IMR-90 (cell line): ENCODE measurements around the gene RPL18. TPM values are rescaled to one million over a fixed set of nuclear protein-coding genes. Genes with fewer than 3 reads are reported as not detected.
A peak's percentile ranks its signal among the peaks of the same experiment; 100 is the strongest.

Experiments used
- ATAC-seq: fragments of 200-7000 bp; cut with Tn5 transposase; 2 replicates; pipeline ENCODE4 v1.9.1; 2020; ENCODE audit warnings: low read depth, mild to moderate bottlenecking, moderate library complexity
- BruUV-seq: library from RNA; stranded (reverse); fragments of 400-500 nt; replicated peaks from 2 replicates; lab custom pipeline; 2021; lab: Mats Ljungman, UMichigan
- CTCF ChIA-PET: fragments of 300-600 bp; formaldehyde crosslinking; extraction: SDS; loops from one replicate; lab custom pipeline; 2021; ENCODE audit warnings: antibody characterized with exemption; lab: Yijun Ruan, JAX
- POLR2A ChIA-PET: fragments of 300-600 bp; sonication (Branson Sonifier 250); formaldehyde crosslinking; loops from one replicate; lab custom pipeline; 2022; ENCODE audit warnings: antibody characterized with exemption; ENCODE audit not compliant: unreplicated experiment; lab: Charles Lee
- DNase-seq: peaks from one replicate; pipeline ENCODE4 v3.0.0; 2013
- H2AFZ ChIP-seq: replicated peaks from 2 replicates; pipeline ENCODE3; 2013; ENCODE audit warnings: low read length, mild to moderate bottlenecking; ENCODE audit not compliant: poor library complexity
- H2AK5ac ChIP-seq: 2 replicates; pipeline ENCODE4 v1.6.1; 2013; ENCODE audit warnings: low read depth, low read length, inconsistent platforms
- H2AK9ac ChIP-seq: replicated peaks from 2 replicates; pipeline ENCODE3; 2013; ENCODE audit warnings: mild to moderate bottlenecking, low read depth, low read length, moderate library complexity; ENCODE audit not compliant: poor library complexity
- H2BK120ac ChIP-seq: 2 replicates; pipeline ENCODE4 v1.6.1; 2013; ENCODE audit warnings: low read depth, low read length, inconsistent platforms
- H2BK15ac ChIP-seq: 3 replicates; pipeline ENCODE4 v1.6.1; 2013; ENCODE audit warnings: low read depth, low read length, inconsistent platforms
- H2BK20ac ChIP-seq: 2 replicates; pipeline ENCODE4 v1.6.1; 2013; ENCODE audit warnings: low read depth, mild to moderate bottlenecking, inconsistent platforms, low read length, moderate library complexity
- H2BK5ac ChIP-seq: 2 replicates; pipeline ENCODE4 v1.6.1; 2013; ENCODE audit warnings: mild to moderate bottlenecking, low read depth, low read length, inconsistent platforms; ENCODE audit not compliant: poor library complexity, severe bottlenecking
- H3K14ac ChIP-seq: replicated peaks from 2 replicates; pipeline ENCODE4 v1.6.1; 2013; ENCODE audit warnings: low read depth, low read length, inconsistent platforms
- H3K18ac ChIP-seq: 2 replicates; pipeline ENCODE4 v1.6.1; 2013; ENCODE audit warnings: low read depth, low read length, control low read depth
- H3K23ac ChIP-seq: 2 replicates; pipeline ENCODE4 v1.6.1; 2013; ENCODE audit warnings: low read depth, low read length, inconsistent platforms
- H3K27ac ChIP-seq: 2 replicates; pipeline ENCODE4 v1.5.1; 2013; ENCODE audit warnings: mild to moderate bottlenecking, control low read depth, low read length; ENCODE audit not compliant: insufficient read depth
- H3K27me3 ChIP-seq: 2 replicates; pipeline ENCODE4 v1.6.1; 2013; ENCODE audit warnings: low read length; ENCODE audit not compliant: control insufficient read depth, insufficient read depth
- H3K36me3 ChIP-seq: 2 replicates; pipeline ENCODE4 v1.6.1; 2013; ENCODE audit warnings: low read length, mixed read lengths; ENCODE audit not compliant: control insufficient read depth, insufficient read depth
- H3K4ac ChIP-seq: 2 replicates; pipeline ENCODE4 v1.6.1; 2013; ENCODE audit warnings: low read depth, low read length, inconsistent platforms
- H3K4me1 ChIP-seq: 2 replicates; pipeline ENCODE4 v1.6.1; 2013; ENCODE audit warnings: low read length, mixed read lengths; ENCODE audit not compliant: control insufficient read depth, insufficient read depth
- H3K4me2 ChIP-seq: 2 replicates; pipeline ENCODE4 v1.6.1; 2013; ENCODE audit warnings: low read depth, mild to moderate bottlenecking, control low read depth, low read length, moderate library complexity
- H3K4me3 ChIP-seq: 2 replicates; pipeline ENCODE4 v1.5.1; 2013; ENCODE audit warnings: low read depth, mild to moderate bottlenecking, control low read depth, low read length, moderate library complexity; ENCODE audit not compliant: insufficient read depth
- H3K56ac ChIP-seq: 2 replicates; pipeline ENCODE4 v1.6.1; 2013; ENCODE audit warnings: low read length, inconsistent platforms; ENCODE audit not compliant: insufficient read depth; ENCODE audit errors: extremely low read depth
- H3K79me1 ChIP-seq, 2 experiments: 2 replicates each; pipeline ENCODE4 v1.6.1; 2013; ENCODE audit warnings: low read length in 2 of 2, inconsistent platforms in 1 of 2, low read depth in 1 of 2
- H3K9ac ChIP-seq: 2 replicates; pipeline ENCODE4 v1.6.1; 2013; ENCODE audit warnings: low read depth, low read length, control low read depth
- H3K9me1 ChIP-seq: 2 replicates; pipeline ENCODE4 v1.6.1; 2013; ENCODE audit warnings: low read length, inconsistent platforms; ENCODE audit not compliant: insufficient read depth
- H3K9me3 ChIP-seq: 2 replicates; pipeline ENCODE4 v1.6.1; 2013; ENCODE audit warnings: low read length; ENCODE audit not compliant: control insufficient read depth, insufficient read depth
- H4K20me1 ChIP-seq: 2 replicates; pipeline ENCODE4 v1.6.1; 2013; ENCODE audit warnings: low read length, inconsistent platforms; ENCODE audit not compliant: insufficient read depth
- H4K5ac ChIP-seq: 2 replicates; pipeline ENCODE4 v1.6.1; 2013; ENCODE audit warnings: mild to moderate bottlenecking, low read depth, low read length, control low read depth
- H4K8ac ChIP-seq, 2 experiments: 2 replicates each; pipeline ENCODE4 v1.6.1; 2013; ENCODE audit warnings: low read depth in 2 of 2, low read length in 2 of 2, control low read depth in 1 of 2, inconsistent platforms in 1 of 2
- H4K91ac ChIP-seq: 2 replicates; pipeline ENCODE4 v1.6.1; 2013; ENCODE audit warnings: low read depth, low read length, inconsistent platforms; ENCODE audit not compliant: insufficient read depth
- CTCF ChIP-seq: conservative IDR thresholded peaks from 2 replicates; pipeline ENCODE4 v1.5.1; 2012; ENCODE audit warnings: mild to moderate bottlenecking, low read depth, low read length, improper control_type of control experiment
- ELK1 ChIP-seq: fragments of 150-350 bp; IDR thresholded peaks from 2 replicates; pipeline ENCODE4 v1.6.1; 2016; ENCODE audit warnings: low read depth, mild to moderate bottlenecking, low read length, moderate library complexity, borderline replicate concordance
- POLR2A ChIP-seq: IDR thresholded peaks from 2 replicates; pipeline ENCODE4 v1.6.1; 2012; ENCODE audit warnings: mild to moderate bottlenecking, low read depth, low read length
- RCOR1 ChIP-seq: IDR thresholded peaks from 2 replicates; pipeline ENCODE4 v1.6.1; 2012; ENCODE audit warnings: mild to moderate bottlenecking, low read length, improper control_type of control experiment; ENCODE audit not compliant: insufficient replicate concordance
- SMC3 ChIP-seq: fragments of 150-350 bp; IDR thresholded peaks from 2 replicates; pipeline ENCODE4 v1.6.1; 2016; ENCODE audit warnings: low read depth, mild to moderate bottlenecking, antibody characterized with exemption, low read length, moderate library complexity
- WGBS, 2 experiments: methylation state at CpG; one replicate each; pipeline versions ENCODE4 v1.1.5 to v1.1.7; 2013; ENCODE audit warnings: missing lambda C conversion rate in 2 of 2; ENCODE audit not compliant: insufficient read length in 1 of 2; ENCODE audit errors: extremely low coverage in 2 of 2; 5-methylcytosine and 5-hydroxymethylcytosine counted together
- dilution Hi-C: fragments of 300-500 bp; cut with HindIII; formaldehyde crosslinking; loops from one replicate; pipeline ENCODE4 v1.14.3; 2018; ENCODE audit warnings: low sequenced_read_pairs; ENCODE audit not compliant: unreplicated experiment
- in situ Hi-C: fragments of 300-500 bp; cut with MboI; formaldehyde crosslinking; loops from 3 replicates; pipeline ENCODE4 v1.14.3; 2019; ENCODE audit warnings: low sequenced_read_pairs, inconsistent platforms, mixed read lengths
- intact Hi-C: fragments of 100-400 bp; cut with micrococcal nuclease; formaldehyde crosslinking; loops from 2 replicates; pipeline ENCODE4 v1.10.0; 2022
- polyA plus RNA-seq, 3 experiments: library from polyadenylated mRNA; depleted of rRNA; stranded (reverse); fragments of >200 nt; gene quantifications; 2 replicates each; pipeline ENCODE4 v1.2.3, GENCODE V29; 2012; ENCODE audit warnings: low replicate concordance in 1 of 3
- total RNA-seq: library from RNA; depleted of rRNA; stranded (reverse); fragments of >200 nt; gene quantifications from 2 replicates; pipeline ENCODE4 v1.2.3, GENCODE V29; 2012

The RPL18 gene
- total and polyA plus RNA-seq, 2 of the 4 experiments (the other 2 are of a cell fraction), result 1,909 to 2,254 TPM

- no peak for TF ChIP-seq ELK1
Observed at GRCh38 chr19:48614436-48615230, 4.3 kb downstream of the RPL18 start, which contains the start of gene FAM83E (continued).

GRCh38 chr19:48613852-48614435, 5.0 kb downstream of the RPL18 start:
- Histone ChIP-seq H4K91ac (no peak overlapping the region), H3K23ac (no peak overlapping the region), H3K4ac (no peak overlapping the region), H2AFZ (no peak overlapping the region), H3K4me1 (peaks cover 8% of the 10 kb centered on the region), H3K27me3 (no peaks in the 10 kb centered on the region), H4K20me1 (peaks cover 53% of the 10 kb centered on the region), H3K9me1 (no peaks in the 10 kb centered on the region), H3K9me3 (no peaks in the 10 kb centered on the region), H2BK20ac (no peak overlapping the region), H2AK5ac (no peak overlapping the region), H3K79me1 (peaks cover 8 to 36% of the 10 kb centered on the region in 2 experiments; a peak in 3 of 4 replicates), H3K27ac (no peak overlapping the region), H3K56ac (no peak overlapping the region), H2BK5ac (no peak overlapping the region), H3K18ac (no peak overlapping the region), H3K14ac (no peak overlapping the region), H4K8ac (no peak overlapping the region; a peak in 1 of 4 replicates), H3K4me2 (no peak overlapping the region), H2BK15ac (no peak overlapping the region), H2BK120ac (no peak overlapping the region), H3K4me3 (no peak overlapping the region), H3K9ac (no peak overlapping the region), H3K36me3 (peaks cover 28% of the 10 kb centered on the region), H4K5ac (no peak overlapping the region), H2AK9ac (no peak overlapping the region)
- TF ChIP-seq ELK1 (no peak), POLR2A (peak; percentile 53; the same call in 1 of the 2 replicates), SMC3 (no peak), RCOR1 (no peak), CTCF (no peak)
- BruUV-seq, result no TSS peak
- no peak for DNase-seq
- 68% methylated on average over 11 of the region's 13 CpGs; no CpG with 5 or more reads in 1 of the 2 experiments for WGBS, 2 experiments
- intact Hi-C loops, result no loop called here
- dilution Hi-C loops, result no loop called here
- ATAC-seq, result peak; percentile 2; the same call in 1 of the 2 replicates
- in situ Hi-C loops, result no loop called here
- ChIA-PET CTCF (no interaction called here), POLR2A (no interaction called here)
